Kidney (tissue), 14 donors: ENCODE data around the gene FCSK. TPM values are rescaled to one million over a fixed set of nuclear protein-coding genes. Genes with fewer than 3 reads are reported as not detected.
"Not testable (repeated sequence)": the region's sequence is repeated elsewhere in the genome, so short reads cannot be mapped to it uniquely, and the experiment has no call there.

Source experiments
- DNase-seq, 5 donors: peaks; one replicate each; pipeline ENCODE4 v3.0.0-alpha.2; 2013 to 2020
- FAIRE-seq: peaks from 2 replicates; lab custom pipeline; 2012; peaks lifted over from hg19 to GRCh38; lab: Jason Lieb, UNC
- H3K27ac ChIP-seq, 2 donors: one replicate each; pipeline ENCODE4 v1.7.0; 2013; ENCODE audit warnings: low read depth in 2 of 2, low read length in 2 of 2, inconsistent platforms in 1 of 2
- H3K27me3 ChIP-seq: one replicate; pipeline ENCODE4 v1.7.1; 2013; ENCODE audit warnings: low read length, inconsistent platforms; ENCODE audit not compliant: control insufficient read depth, insufficient read depth
- H3K36me3 ChIP-seq, 3 donors: one replicate each; pipeline versions ENCODE4 v1.7.0 to v1.7.1; 2013; ENCODE audit warnings: low read length in 3 of 3, control low read depth in 1 of 3, inconsistent platforms in 1 of 3; ENCODE audit not compliant: insufficient read depth in 3 of 3, control insufficient read depth in 2 of 3
- H3K4me1 ChIP-seq, 3 donors: one replicate each; pipeline versions ENCODE4 v1.7.0 to v1.7.1; 2013; ENCODE audit warnings: low read length in 3 of 3, inconsistent platforms in 1 of 3, low read depth in 1 of 3; ENCODE audit not compliant: control insufficient read depth in 2 of 3, insufficient read depth in 2 of 3
- H3K4me3 ChIP-seq, 3 donors: one replicate each; pipeline versions ENCODE4 v1.7.0 to v1.8.1; 2013; ENCODE audit warnings: low read length in 3 of 3, control low read depth in 1 of 3, inconsistent platforms in 1 of 3
- H3K9ac ChIP-seq, 3 donors: one replicate each; pipeline versions ENCODE4 v1.7.0 to v1.7.1; 2013; ENCODE audit warnings: low read length in 3 of 3, control low read depth in 1 of 3, inconsistent platforms in 1 of 3
- H3K9me3 ChIP-seq, 3 donors: one replicate each; pipeline versions ENCODE4 v1.7.0 to v1.7.1; 2013; ENCODE audit warnings: low read length in 3 of 3, control low read depth in 1 of 3, inconsistent platforms in 1 of 3; ENCODE audit not compliant: control insufficient read depth in 2 of 3, insufficient read depth in 1 of 3
- intact Hi-C: fragments of 100-400 bp; cut with DNase I; formaldehyde crosslinking; loops from one replicate; pipeline ENCODE4 v1.11.1; 2022
- polyA plus RNA-seq: library from polyadenylated mRNA; stranded (reverse); fragments of 350-450 nt; fragmentation: Illumina TruSeq; extraction: RNeasy Lipid Tissue Mini Kit (QIAGEN cat#74804); gene quantifications from one replicate; pipeline ENCODE4 v1.2.3, GENCODE V29; 2014; ENCODE audit warnings: low read depth, low replicate concordance; ENCODE audit not compliant: insufficient read depth
- total RNA-seq: library from RNA; stranded (reverse); fragmentation: NEBNext Ultra II Directional; extraction: Animal tissue kit (Norgen Biotek cat#: 25700); gene quantifications from one replicate; pipeline ENCODE4 v1.2.1, GENCODE V29; 2021
- TF ChIP-seq, protein P1 (sequence below): IDR thresholded peaks from 3 replicates; pipeline ENCODE4 v1.5.1; 2012; ENCODE audit warnings: mild to moderate bottlenecking, moderate library complexity, borderline replicate concordance; ENCODE audit not compliant: insufficient read depth; ENCODE audit errors: extremely low read depth
- donor health status: control.
- donor health status: control.
- donor health status: control.
- donor health status: control.
- donor health status: control.
- donor health status: DM: yes; HTN: yes; CAD: no.
- donor health status: Normal renal cell carcinoma (clear cell type).

FCSK gene
- total and polyA plus RNA-seq, 2 donors from 2014 or later, result 18.7 to 32.5 TPM

DNA sequence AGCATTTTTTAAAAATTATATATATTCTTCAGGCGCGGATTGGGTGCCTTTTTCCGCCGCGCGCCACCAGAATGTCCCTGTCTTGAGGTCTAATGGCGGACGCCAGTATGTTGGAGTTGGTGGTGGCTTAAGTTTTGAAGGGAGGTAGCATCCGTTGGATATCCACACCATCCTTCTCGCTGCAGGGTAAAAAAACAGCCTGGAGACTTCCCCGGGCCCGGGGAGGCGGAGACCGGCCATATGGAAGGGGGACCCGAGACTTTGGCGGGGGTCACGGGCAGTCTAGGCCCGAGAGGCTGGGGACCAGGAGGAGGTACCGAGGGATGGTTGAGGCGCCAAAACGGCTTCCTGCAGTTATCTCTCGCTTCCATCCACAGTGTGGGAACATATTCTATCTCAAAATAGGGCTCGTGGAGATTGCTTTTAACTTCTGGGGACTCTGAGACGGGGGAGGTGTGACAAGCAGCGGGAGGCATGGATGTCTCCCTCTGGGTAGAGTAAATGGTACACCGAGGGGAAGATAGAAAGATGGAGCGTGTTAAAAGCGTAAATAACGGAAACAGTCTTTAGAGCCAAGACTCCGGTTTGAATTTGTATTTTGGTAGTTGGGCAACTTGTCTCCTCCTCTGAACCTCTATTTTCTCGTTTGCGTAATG, 69.5 kb downstream of the FCSK start, which contains the start of gene SF3B3:
Gene SF3B3 (plus strand): TSS at position 74 of the 656 bp plus-strand sequence. CDS start 2,841 bp downstream, outside the sequence.
- Histone ChIP-seq H3K27me3 (no peaks in the 10 kb centered on the region), H3K9ac (peak within 1 kb of the TSS; percentile 85 to 100 (median 96)), H3K4me1 (peaks cover 0 to 10% (median 4%) of the 10 kb centered on the region in 3 donors), H3K27ac (peak within 1 kb of the TSS; percentile 83 to 91), H3K4me3 (peak within 1 kb of the TSS; percentile 95 to 99 (median 99)), H3K9me3 (no peaks in the 10 kb centered on the region), H3K36me3 (peaks cover 2 to 11% (median 7%) of the 10 kb centered on the region in 3 donors)
- DNase-seq (peak in 4 of 5 donors; percentile 78 to 93 (median 80)), FAIRE-seq (no peak)
- intact Hi-C loops, result no loop called here
- TF ChIP-seq, protein P1, sequence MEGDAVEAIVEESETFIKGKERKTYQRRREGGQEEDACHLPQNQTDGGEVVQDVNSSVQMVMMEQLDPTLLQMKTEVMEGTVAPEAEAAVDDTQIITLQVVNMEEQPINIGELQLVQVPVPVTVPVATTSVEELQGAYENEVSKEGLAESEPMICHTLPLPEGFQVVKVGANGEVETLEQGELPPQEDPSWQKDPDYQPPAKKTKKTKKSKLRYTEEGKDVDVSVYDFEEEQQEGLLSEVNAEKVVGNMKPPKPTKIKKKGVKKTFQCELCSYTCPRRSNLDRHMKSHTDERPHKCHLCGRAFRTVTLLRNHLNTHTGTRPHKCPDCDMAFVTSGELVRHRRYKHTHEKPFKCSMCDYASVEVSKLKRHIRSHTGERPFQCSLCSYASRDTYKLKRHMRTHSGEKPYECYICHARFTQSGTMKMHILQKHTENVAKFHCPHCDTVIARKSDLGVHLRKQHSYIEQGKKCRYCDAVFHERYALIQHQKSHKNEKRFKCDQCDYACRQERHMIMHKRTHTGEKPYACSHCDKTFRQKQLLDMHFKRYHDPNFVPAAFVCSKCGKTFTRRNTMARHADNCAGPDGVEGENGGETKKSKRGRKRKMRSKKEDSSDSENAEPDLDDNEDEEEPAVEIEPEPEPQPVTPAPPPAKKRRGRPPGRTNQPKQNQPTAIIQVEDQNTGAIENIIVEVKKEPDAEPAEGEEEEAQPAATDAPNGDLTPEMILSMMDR, result no peak

DNA sequence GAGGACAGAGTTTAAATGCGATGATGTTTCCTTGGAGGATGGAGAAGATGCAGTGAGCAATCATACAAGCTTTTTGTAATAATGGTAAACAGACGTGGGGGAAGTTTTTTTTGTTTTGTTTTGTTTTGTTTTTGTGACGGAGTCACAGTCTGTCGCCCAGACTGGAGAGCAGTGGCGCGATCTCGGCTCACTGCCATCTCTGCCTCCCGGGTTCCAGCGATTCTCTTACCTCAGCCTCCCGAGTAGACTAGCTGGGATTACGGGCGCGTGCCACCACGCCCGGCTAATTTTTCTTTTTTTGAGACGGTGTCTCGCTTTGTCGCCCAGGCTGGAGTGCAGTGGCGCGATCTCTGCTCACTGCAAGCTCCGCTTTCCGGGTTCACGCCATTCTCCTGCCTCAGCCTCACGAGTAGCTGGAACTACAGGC, 70.0 kb downstream of the FCSK start:
- peak overlapping the region; percentile 85 to 100 (median 96) for H3K9ac ChIP-seq
- H3K36me3 ChIP-seq, result peaks cover 4 to 16% (median 6%) of the 10 kb centered on the region in 3 donors
- DNase-seq, result peak in 3 of 5 donors; percentile 49 to 68 (median 62)
- intact Hi-C loops, H3K4me1 ChIP-seq, FAIRE-seq, H3K9me3 ChIP-seq, H3K27me3 ChIP-seq: not testable (repeated sequence)
- H3K4me3 ChIP-seq, result peak overlapping the region; percentile 95 to 99 (median 99)
- peak overlapping the region; percentile 83 to 91 for H3K27ac ChIP-seq

DNA sequence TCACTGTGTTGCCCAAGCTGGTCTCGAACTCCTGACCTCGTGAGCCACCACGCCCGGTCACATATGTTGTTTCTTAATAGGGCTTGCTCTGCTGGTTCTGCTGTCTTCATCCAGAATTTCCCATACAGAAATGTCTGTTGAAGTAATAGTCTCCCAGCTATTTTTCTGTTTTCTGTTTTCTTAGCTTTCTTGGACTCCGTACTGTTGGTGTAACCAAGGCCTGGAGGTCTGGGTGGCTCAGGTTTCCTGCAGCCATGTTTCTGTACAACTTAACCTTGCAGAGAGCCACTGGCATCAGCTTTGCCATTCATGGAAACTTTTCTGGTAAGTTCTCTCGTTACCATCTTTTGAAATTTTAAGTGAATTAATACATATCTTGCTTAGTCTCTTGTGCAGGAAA, 72.0 kb downstream of the FCSK start:
- TF ChIP-seq, protein P1, result no peak

DNA sequence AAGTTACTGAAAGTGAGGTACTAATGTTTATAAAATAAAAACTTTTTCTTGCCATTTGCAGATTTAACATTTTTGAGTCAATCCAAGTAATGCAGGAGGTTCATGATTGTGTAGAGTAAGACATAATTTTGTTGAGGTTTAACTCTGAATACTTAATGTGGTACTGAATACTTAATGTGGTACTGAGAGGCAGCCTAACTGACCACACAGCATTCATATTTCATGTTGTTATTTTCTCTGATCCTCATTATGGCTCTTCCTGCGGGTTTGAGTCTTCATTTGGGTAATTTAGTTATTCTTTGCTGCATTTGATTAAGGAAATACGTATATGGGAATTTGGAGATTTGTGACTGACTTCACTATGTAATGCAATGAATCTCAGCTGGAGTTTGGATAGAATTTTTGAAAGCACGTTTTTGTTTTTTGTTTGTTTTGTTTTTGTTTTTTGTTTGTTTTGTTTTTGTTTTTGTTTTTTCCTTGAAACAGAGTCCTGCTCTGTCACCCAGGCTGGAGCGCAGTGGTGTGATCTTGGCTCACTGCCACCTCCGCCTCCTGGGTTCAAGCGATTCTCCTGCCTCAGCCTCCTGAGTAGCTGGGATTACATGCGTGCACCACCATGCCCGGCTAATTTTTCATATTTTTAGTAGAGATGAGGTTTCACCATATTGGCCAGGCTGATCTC, 73.1 kb downstream of the FCSK start:
- no peak overlapping the region for H3K27ac ChIP-seq
- no peak overlapping the region for H3K9ac ChIP-seq
- intact Hi-C loops, result no loop called here
- TF ChIP-seq, protein P1, result no peak
- DNase-seq (no peak), FAIRE-seq (no peak)
- peaks cover 10 to 37% (median 18%) of the 10 kb centered on the region in 3 donors for H3K36me3 ChIP-seq
- no peaks in the 10 kb centered on the region for H3K27me3 ChIP-seq
- H3K4me1 ChIP-seq, result peaks cover 0 to 8% (median 7%) of the 10 kb centered on the region in 3 donors
- no peaks in the 10 kb centered on the region for H3K9me3 ChIP-seq
- H3K4me3 ChIP-seq, result no peak overlapping the region

More for the DNA sequence above, 72.0 kb downstream of the FCSK start:
- FAIRE-seq, result no peak
- Histone ChIP-seq H3K4me1 (peaks cover 0 to 10% (median 7%) of the 10 kb centered on the region in 3 donors), H3K36me3 (peaks cover 10 to 29% (median 12%) of the 10 kb centered on the region in 3 donors), H3K9ac (peak overlapping the region in 1 of 3 donors; percentile 29), H3K9me3 (no peaks in the 10 kb centered on the region), H3K4me3 (no peak overlapping the region), H3K27me3 (no peaks in the 10 kb centered on the region), H3K27ac (no peak overlapping the region)
- intact Hi-C loops, result no loop called here
- no peak for DNase-seq
